Activated CD4-positive, alpha-beta T cell treated with anti-CD3 and anti-CD28 coated beads for 36 hours (primary cell): ENCODE measurements around the gene GPR151. TPM values are rescaled to one million over a fixed set of nuclear protein-coding genes. Genes with fewer than 3 reads are reported as not detected.

Source experiments
- ATAC-seq: fragments of 200-7000 bp; cut with Tn5 transposase; one replicate; pipeline ENCODE4 v1.10.0; 2021; ENCODE audit warnings: mild to moderate bottlenecking, moderate library complexity
- CTCF ChIA-PET: fragments of 350-600 bp; sonication (Branson Sonifier 250); formaldehyde crosslinking; loops from one replicate; lab custom pipeline; 2021; ENCODE audit warnings: antibody characterized with exemption; lab: Charles Lee
- POLR2A ChIA-PET: fragments of 350-600 bp; sonication (Branson Sonifier 250); formaldehyde crosslinking; loops from one replicate; lab custom pipeline; 2021; ENCODE audit warnings: antibody characterized with exemption, inconsistent platforms; lab: Charles Lee
- DNase-seq: peaks from one replicate; pipeline ENCODE4 v3.0.0-alpha.2; 2020
- H3K27ac Mint-ChIP-seq: one replicate; pipeline ENCODE4 v1.8.0; 2021; ENCODE audit warnings: mixed read lengths
- H3K27me3 Mint-ChIP-seq: one replicate; pipeline ENCODE4 v1.8.0; 2021; ENCODE audit warnings: mixed read lengths
- H3K36me3 Mint-ChIP-seq: one replicate; pipeline ENCODE4 v1.8.0; 2021; ENCODE audit warnings: low read depth, mixed read lengths
- H3K4me1 Mint-ChIP-seq: one replicate; pipeline ENCODE4 v1.8.0; 2021; ENCODE audit warnings: mixed read lengths
- H3K4me3 Mint-ChIP-seq: one replicate; pipeline ENCODE4 v1.8.0; 2021; ENCODE audit warnings: mild to moderate bottlenecking, moderate library complexity, mixed read lengths
- H3K9me3 Mint-ChIP-seq: one replicate; pipeline ENCODE4 v1.8.0; 2021; ENCODE audit warnings: low read depth, mixed read lengths
- intact Hi-C, 2 experiments: fragments of 100-400 bp; cut with DNase I in 1 of 2; cut with micrococcal nuclease in 1 of 2; formaldehyde crosslinking; loops; one replicate each; pipeline versions ENCODE4 v1.14.2 to v1.15.1; 2022 to 2024; cut with DNase I, micrococcal nuclease
- total RNA-seq, 2 experiments: library from RNA; stranded (reverse); gene quantifications; one replicate each; pipeline ENCODE4 v1.2.3, GENCODE V29; 2021

The GPR151 gene
- total RNA-seq, 2 experiments from 2014 or later = not detected

- POLR2A ChIA-PET = interaction anchor here (0.5 to 0.6 kb wide), 2 partner anchors 11 to 495 kb away, joined by 3 to 4 read pairs; no protein-coding TSS in a partner anchor
- DNase-seq (peak; percentile 85), ATAC-seq (peak; percentile 93)
- intact Hi-C loops = loop anchor here (1.0 to 5.0 kb wide), 4 partner anchors 120 to 647 kb away; no protein-coding TSS in a partner anchor
- H3K9me3 Mint-ChIP-seq = no peaks in the 10 kb centered on the region
- no peak overlapping the region for H3K27ac Mint-ChIP-seq
- CTCF ChIA-PET = interaction anchor here (0.5 to 6.0 kb wide), 17 partner anchors 9 to 647 kb away, joined by 3 to 75 read pairs (median 5); no protein-coding TSS in a partner anchor
- no peaks in the 10 kb centered on the region for H3K4me1 Mint-ChIP-seq
- H3K27me3 Mint-ChIP-seq = no peaks in the 10 kb centered on the region
- H3K4me3 Mint-ChIP-seq = no peak overlapping the region
- H3K36me3 Mint-ChIP-seq = no peaks in the 10 kb centered on the region
These were observed 26.2 kb upstream of the GPR151 start for GRCh38 chr5:146541958-146542849.

- Mint-ChIP-seq H3K27me3 (no peaks in the 10 kb centered on the region), H3K4me3 (no peak overlapping the region), H3K4me1 (no peaks in the 10 kb centered on the region), H3K9me3 (no peaks in the 10 kb centered on the region), H3K36me3 (no peaks in the 10 kb centered on the region), H3K27ac (no peak overlapping the region)
- ChIA-PET CTCF (interaction anchor here (0.8 to 6.0 kb wide), 3 partner anchors 8 to 426 kb away, joined by 3 to 75 read pairs (median 56); no protein-coding TSS in a partner anchor), POLR2A (no interaction called here)
- ATAC-seq = no peak
- no peak for DNase-seq
- intact Hi-C loops = loop anchor here in 1 of 2 experiments (5.0 kb wide), 1 partner anchor 122 kb away; no protein-coding TSS in a partner anchor
These were observed 24.4 kb upstream of the GPR151 start for GRCh38 chr5:146540414-146540813.

DNA sequence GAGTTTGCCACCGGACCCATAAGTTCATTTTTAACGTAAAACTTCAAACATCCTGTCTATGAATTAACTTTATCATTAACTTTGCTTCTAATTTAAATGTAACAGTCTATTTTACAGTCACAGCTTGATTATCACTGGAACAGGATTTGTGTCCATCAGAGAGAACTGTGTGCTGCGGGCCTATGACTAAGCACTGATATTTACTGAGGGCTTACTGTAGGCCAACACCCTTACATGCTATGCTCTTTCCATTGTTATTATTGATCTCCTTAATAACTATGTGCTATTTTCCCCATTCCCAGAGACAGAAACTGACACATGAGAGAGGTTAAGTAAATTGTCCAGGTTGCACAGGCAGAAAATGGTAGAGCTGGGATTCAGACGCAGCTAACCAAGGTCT, 24.0 kb upstream of the GPR151 start:
- no peaks in the 10 kb centered on the region for H3K36me3 Mint-ChIP-seq
- no peak for ATAC-seq
- H3K9me3 Mint-ChIP-seq = no peaks in the 10 kb centered on the region
- DNase-seq = no peak
- H3K27ac Mint-ChIP-seq = no peak overlapping the region
- ChIA-PET POLR2A (no interaction called here), CTCF (interaction anchor here (3.7 to 6.0 kb wide), 2 partner anchors 8 to 426 kb away, joined by 56 to 75 read pairs; no protein-coding TSS in a partner anchor)
- H3K27me3 Mint-ChIP-seq = no peaks in the 10 kb centered on the region
- no peaks in the 10 kb centered on the region for H3K4me1 Mint-ChIP-seq
- intact Hi-C loops = loop anchor here (5.0 to 10.0 kb wide), 2 partner anchors 122 to 125 kb away; no protein-coding TSS in a partner anchor
- H3K4me3 Mint-ChIP-seq = no peak overlapping the region

GRCh38 chr5:146538432-146538831, 22.4 kb upstream of the GPR151 start:
- H3K4me1 Mint-ChIP-seq = peaks cover under 1% of the 10 kb centered on the region
- no peak for DNase-seq
- ChIA-PET CTCF (interaction anchor here (0.5 to 6.0 kb wide), 9 partner anchors 8 to 859 kb away, joined by 3 to 75 read pairs (median 3); no protein-coding TSS in a partner anchor), POLR2A (no interaction called here)
- intact Hi-C loops = loop anchor here in 1 of 2 experiments (10.0 kb wide), 1 partner anchor 126 kb away; no protein-coding TSS in a partner anchor
- no peaks in the 10 kb centered on the region for H3K36me3 Mint-ChIP-seq
- no peaks in the 10 kb centered on the region for H3K9me3 Mint-ChIP-seq
- H3K4me3 Mint-ChIP-seq = no peak overlapping the region
- no peaks in the 10 kb centered on the region for H3K27me3 Mint-ChIP-seq
- no peak for ATAC-seq
- no peak overlapping the region for H3K27ac Mint-ChIP-seq

- ChIA-PET CTCF (interaction anchor here (0.7 to 7.6 kb wide), 22 partner anchors 8 to 1110 kb away, joined by 3 to 68 read pairs (median 3); partner anchors contain the start of gene GPR151), POLR2A (no interaction called here)
- Mint-ChIP-seq H3K4me1 (peaks cover 3% of the 10 kb centered on the region), H3K36me3 (no peaks in the 10 kb centered on the region), H3K27ac (no peak overlapping the region), H3K4me3 (no peak overlapping the region), H3K9me3 (no peaks in the 10 kb centered on the region), H3K27me3 (no peaks in the 10 kb centered on the region)
- ATAC-seq (no peak), DNase-seq (no peak)
- intact Hi-C loops = loop anchor here (1.0 to 10.0 kb wide), 3 partner anchors 131 to 655 kb away; no protein-coding TSS in a partner anchor
These were observed 17.9 kb upstream of the GPR151 start for GRCh38 chr5:146533882-146534281.

GRCh38 chr5:146533260-146533857, 17.4 kb upstream of the GPR151 start:
- Mint-ChIP-seq H3K4me3 (no peak overlapping the region), H3K36me3 (no peaks in the 10 kb centered on the region), H3K4me1 (peaks cover 3% of the 10 kb centered on the region), H3K27ac (no peak overlapping the region), H3K27me3 (no peaks in the 10 kb centered on the region), H3K9me3 (no peaks in the 10 kb centered on the region)
- ATAC-seq (peak; percentile 98), DNase-seq (peak; percentile 88)
- CTCF ChIA-PET = interaction anchor here (0.7 to 7.6 kb wide), 24 partner anchors 9 to 1111 kb away, joined by 3 to 68 read pairs (median 3); partner anchors contain the start of gene GPR151
- POLR2A ChIA-PET = no interaction called here
- intact Hi-C loops = loop anchor here (1.0 to 10.0 kb wide), 3 partner anchors 131 to 656 kb away; no protein-coding TSS in a partner anchor

DNA sequence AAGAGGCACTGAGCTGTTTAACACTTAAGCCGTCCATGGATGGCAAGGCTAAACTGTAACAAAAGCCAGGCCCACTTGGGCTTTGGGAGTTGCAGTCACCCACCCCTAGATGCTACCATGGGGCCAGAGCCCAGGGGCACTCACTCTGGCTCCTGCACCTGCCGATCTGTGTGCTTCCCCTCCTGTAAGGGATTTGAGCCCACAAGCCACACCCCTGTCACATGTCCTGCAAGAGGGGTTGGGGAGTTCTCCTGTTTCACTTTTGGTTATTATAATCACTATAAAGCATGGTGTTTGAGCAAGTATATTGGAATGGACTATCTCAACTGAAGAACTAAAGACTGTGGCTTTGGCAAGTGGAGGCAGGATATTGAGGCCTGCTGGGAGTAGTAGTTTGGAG, 14.0 kb upstream of the GPR151 start:
- DNase-seq = no peak
- intact Hi-C loops = loop anchor here in 1 of 2 experiments (10.0 kb wide), 1 partner anchor 135 kb away; no protein-coding TSS in a partner anchor
- no peaks in the 10 kb centered on the region for H3K36me3 Mint-ChIP-seq
- no peak for ATAC-seq
- H3K9me3 Mint-ChIP-seq = no peaks in the 10 kb centered on the region
- CTCF ChIA-PET = interaction anchor here (4.7 to 7.6 kb wide), 3 partner anchors 12 to 658 kb away, joined by 56 to 68 read pairs (median 61); no protein-coding TSS in a partner anchor
- H3K4me3 Mint-ChIP-seq = no peak overlapping the region
- no peaks in the 10 kb centered on the region for H3K27me3 Mint-ChIP-seq
- POLR2A ChIA-PET = no interaction called here
- H3K27ac Mint-ChIP-seq = no peak overlapping the region
- H3K4me1 Mint-ChIP-seq = peaks cover 3% of the 10 kb centered on the region

GRCh38 chr5:146528236-146528635, 12.2 kb upstream of the GPR151 start:
- Mint-ChIP-seq H3K4me1 (peaks cover under 1% of the 10 kb centered on the region), H3K4me3 (no peak overlapping the region), H3K9me3 (no peaks in the 10 kb centered on the region), H3K27me3 (no peaks in the 10 kb centered on the region), H3K27ac (no peak overlapping the region), H3K36me3 (no peaks in the 10 kb centered on the region)
- no peak for DNase-seq
- CTCF ChIA-PET = interaction anchor here (1.2 kb wide), 1 partner anchor 14 kb away, joined by 5 read pairs; no protein-coding TSS in a partner anchor
- intact Hi-C loops = no loop called here
- POLR2A ChIA-PET = no interaction called here
- no peak for ATAC-seq

DNA sequence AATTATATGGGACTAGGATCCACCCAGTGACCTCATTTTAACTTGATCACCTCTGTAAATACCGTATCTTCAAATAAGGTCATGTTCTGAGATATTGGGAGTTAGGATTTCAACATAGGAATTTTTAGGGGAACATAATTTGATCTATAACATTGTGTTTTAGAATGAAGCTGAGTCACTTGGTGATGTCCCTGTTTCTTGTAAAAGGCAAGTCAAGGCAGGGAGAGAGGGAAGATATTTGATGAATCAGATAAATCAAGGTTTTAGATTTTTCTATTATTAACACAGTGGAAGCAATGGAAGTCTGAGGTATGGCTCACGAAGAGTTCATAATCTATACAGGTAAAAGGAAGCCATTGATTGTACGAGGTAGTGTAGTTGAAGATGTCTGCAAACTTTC, 11.8 kb upstream of the GPR151 start:
- no peak for ATAC-seq
- ChIA-PET POLR2A (no interaction called here), CTCF (interaction anchor here (1.2 kb wide), 1 partner anchor 15 kb away, joined by 5 read pairs; no protein-coding TSS in a partner anchor)
- intact Hi-C loops = no loop called here
- Mint-ChIP-seq H3K4me3 (no peak overlapping the region), H3K27ac (no peak overlapping the region), H3K9me3 (no peaks in the 10 kb centered on the region), H3K4me1 (no peaks in the 10 kb centered on the region), H3K36me3 (no peaks in the 10 kb centered on the region), H3K27me3 (no peaks in the 10 kb centered on the region)
- no peak for DNase-seq

DNA sequence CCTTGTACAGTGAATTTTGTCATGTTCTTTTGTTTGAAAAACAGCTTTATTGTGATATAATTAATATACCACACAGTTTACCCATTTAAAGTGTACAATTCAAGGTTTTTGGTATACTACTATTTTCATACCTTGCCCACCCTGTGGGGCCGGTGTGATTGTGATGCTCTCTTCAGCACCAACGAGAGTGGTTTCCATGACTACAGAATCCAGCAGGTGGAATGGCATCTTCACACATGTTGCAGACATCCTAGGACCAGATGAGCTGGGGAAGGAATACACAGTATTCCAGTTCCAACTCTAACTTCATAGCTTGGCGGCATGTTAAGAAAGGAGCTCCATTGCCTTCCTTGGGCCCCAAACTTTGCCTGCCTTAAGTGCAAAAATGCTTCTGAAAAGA, 7.7 kb upstream of the GPR151 start:
- Mint-ChIP-seq H3K27me3 (peaks cover 2% of the 10 kb centered on the region), H3K36me3 (no peaks in the 10 kb centered on the region), H3K9me3 (no peaks in the 10 kb centered on the region), H3K27ac (no peak overlapping the region), H3K4me3 (no peak overlapping the region), H3K4me1 (no peaks in the 10 kb centered on the region)
- ChIA-PET CTCF (interaction anchor here (0.7 to 1.4 kb wide), 3 partner anchors 10 to 442 kb away, joined by 3 to 5 read pairs (median 3); no protein-coding TSS in a partner anchor), POLR2A (no interaction called here)
- DNase-seq (no peak), ATAC-seq (no peak)
- intact Hi-C loops = no loop called here
